GM21737 (cell line): Measurements from ENCODE around the gene CLEC14A.

Experiments used
- ATAC-seq: cut with Tn5 transposase; IDR thresholded peaks from one replicate; pipeline ENCODE4 v1.9.1; 2021; ENCODE audit warnings: mild to moderate bottlenecking, moderate library complexity; ENCODE audit not compliant: unreplicated experiment

CLEC14A gene, protein sequence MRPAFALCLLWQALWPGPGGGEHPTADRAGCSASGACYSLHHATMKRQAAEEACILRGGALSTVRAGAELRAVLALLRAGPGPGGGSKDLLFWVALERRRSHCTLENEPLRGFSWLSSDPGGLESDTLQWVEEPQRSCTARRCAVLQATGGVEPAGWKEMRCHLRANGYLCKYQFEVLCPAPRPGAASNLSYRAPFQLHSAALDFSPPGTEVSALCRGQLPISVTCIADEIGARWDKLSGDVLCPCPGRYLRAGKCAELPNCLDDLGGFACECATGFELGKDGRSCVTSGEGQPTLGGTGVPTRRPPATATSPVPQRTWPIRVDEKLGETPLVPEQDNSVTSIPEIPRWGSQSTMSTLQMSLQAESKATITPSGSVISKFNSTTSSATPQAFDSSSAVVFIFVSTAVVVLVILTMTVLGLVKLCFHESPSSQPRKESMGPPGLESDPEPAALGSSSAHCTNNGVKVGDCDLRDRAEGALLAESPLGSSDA

GRCh38 chr14:38255673-38256532 is at the start of gene CLEC14A:
TSS of gene CLEC14A (minus strand) at chr14:38256093. CDS start at chr14:38256022, 71 bp downstream.
- ATAC-seq, result no peak

GRCh38 chr14:38302966-38303365 is 47.1 kb upstream of the CLEC14A start:
- ATAC-seq, result no peak

- no peak for ATAC-seq
Observed at GRCh38 chr14:38302034-38302433, 46.1 kb upstream of the CLEC14A start.

DNA sequence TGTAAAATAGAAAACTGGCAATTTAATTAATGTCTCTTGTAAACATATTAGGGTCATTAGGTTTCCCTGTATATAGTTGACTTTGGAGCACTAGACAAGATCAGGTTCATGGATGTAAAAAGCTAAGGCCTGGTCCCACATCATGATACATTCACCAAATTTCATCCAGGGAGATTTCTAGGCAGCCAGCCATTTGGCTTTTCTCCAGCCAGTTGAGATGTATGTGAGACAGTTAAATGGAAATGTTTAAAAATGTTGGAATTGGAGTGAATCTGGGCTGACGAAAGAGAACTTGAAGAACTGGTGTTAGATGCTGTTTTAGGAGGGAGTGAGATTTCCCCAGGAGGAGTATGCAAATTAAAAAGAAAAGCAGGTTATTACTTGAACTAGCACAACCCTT is 41.8 kb upstream of the CLEC14A start:
- ATAC-seq, result no peak

- ATAC-seq, result no peak
Observed at GRCh38 chr14:38291681-38292467, 36.0 kb upstream of the CLEC14A start.

DNA sequence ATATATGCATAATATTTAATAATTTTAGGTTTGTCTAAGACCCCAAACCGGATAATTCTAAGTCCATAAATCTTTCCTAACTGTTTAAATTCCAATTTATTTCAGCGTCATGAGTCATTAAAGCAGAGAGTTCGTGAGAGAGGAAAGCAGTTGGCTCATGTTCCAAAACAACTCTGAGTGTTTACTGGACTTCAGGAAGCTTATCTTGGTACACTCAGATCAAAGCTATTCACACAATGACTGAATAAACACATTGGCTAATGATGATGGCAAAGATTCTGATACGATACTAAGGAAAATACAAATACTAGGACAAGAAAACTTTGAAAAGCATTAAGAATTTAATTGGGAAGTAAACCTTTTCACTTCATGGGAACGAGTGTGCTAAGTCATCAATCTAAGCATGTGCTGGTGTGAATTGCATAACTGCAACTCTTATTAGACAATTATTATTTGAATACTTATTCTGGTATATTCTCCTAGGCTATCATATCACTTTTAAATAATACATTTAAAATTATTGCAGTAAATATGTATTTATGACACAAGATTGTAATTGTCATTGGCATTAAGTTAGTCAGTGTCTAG is 34.8 kb upstream of the CLEC14A start:
- no peak for ATAC-seq

- ATAC-seq, result no peak
Observed at GRCh38 chr14:38286452-38286851, 30.6 kb upstream of the CLEC14A start.

- ATAC-seq, result no peak
Observed at GRCh38 chr14:38285962-38286361, 30.1 kb upstream of the CLEC14A start.

GRCh38 chr14:38282936-38283335 is 27.0 kb upstream of the CLEC14A start:
- no peak for ATAC-seq

DNA sequence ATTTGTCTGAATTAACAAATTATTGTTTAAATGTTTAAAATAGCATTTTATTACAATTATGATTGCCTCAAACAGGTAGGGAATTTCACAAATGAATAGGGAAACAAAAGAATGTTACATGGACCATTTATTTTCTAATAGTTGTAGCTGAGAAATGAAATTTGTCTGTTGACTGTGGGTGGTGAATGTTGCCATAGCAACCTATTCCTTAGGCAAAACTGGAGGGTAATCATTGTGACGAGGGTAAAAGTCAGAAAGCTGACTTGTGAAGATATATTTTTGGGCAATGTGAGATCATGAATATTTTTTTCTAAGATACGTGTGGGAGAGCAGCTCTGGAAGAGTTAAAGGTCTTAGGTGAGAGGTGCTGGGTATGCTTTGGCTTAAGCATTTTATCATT is 24.2 kb upstream of the CLEC14A start:
- no peak for ATAC-seq

GRCh38 chr14:38279572-38279971 is 23.7 kb upstream of the CLEC14A start:
- no peak for ATAC-seq

- ATAC-seq, result no peak
Observed at GRCh38 chr14:38278035-38278434, 22.1 kb upstream of the CLEC14A start.

GRCh38 chr14:38262844-38263243 is 7.0 kb upstream of the CLEC14A start:
- ATAC-seq, result no peak

DNA sequence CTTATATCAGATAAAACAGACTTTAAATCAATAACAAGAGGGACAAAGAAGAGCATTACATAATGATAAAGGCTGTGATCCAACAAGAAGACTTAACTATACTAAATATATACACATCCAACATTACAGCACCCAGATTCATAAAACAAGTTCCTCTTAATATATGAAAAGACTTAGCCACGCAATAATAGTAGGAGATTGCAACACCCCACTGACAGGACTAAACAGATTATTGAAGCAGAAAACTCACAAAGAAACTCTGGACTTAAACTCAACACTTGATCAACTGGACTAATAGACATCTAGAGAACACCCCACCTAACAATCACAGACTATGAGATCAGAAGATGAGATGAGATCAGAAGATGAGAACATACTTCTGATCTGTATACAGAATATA is 5.7 kb upstream of the CLEC14A start:
- ATAC-seq, result no peak

DNA sequence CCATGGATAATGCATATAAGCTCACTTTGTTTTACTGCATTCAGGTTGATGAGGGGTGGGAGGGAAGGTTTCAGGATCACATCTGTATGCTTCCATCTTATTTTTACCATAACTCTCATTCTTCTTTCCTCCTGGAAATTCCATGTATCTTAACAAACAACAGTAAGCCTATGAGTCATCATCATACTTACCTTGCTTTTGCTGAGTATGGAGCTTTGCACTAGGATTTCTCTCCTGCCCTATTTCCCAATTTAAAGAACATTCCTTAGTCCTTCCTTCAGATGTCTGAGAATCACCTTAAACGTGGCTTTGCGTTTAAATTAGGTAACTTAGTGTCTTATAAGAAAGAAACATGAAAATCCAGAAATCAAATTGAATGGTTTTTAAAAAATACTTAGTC is 1.6 kb upstream of the CLEC14A start:
- ATAC-seq, result no peak

- ATAC-seq, result no peak
Observed at GRCh38 chr14:38256533-38256840, 594 bp upstream of the CLEC14A start.

DNA sequence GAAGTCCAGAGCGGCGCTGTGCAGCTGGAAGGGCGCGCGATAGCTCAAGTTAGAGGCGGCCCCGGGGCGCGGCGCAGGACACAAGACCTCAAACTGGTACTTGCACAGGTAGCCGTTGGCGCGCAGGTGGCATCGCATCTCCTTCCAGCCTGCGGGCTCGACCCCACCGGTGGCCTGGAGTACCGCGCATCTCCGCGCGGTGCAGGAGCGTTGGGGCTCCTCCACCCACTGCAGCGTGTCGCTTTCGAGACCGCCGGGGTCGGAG is 553 bp downstream of the CLEC14A start:
- ATAC-seq, result no peak

DNA sequence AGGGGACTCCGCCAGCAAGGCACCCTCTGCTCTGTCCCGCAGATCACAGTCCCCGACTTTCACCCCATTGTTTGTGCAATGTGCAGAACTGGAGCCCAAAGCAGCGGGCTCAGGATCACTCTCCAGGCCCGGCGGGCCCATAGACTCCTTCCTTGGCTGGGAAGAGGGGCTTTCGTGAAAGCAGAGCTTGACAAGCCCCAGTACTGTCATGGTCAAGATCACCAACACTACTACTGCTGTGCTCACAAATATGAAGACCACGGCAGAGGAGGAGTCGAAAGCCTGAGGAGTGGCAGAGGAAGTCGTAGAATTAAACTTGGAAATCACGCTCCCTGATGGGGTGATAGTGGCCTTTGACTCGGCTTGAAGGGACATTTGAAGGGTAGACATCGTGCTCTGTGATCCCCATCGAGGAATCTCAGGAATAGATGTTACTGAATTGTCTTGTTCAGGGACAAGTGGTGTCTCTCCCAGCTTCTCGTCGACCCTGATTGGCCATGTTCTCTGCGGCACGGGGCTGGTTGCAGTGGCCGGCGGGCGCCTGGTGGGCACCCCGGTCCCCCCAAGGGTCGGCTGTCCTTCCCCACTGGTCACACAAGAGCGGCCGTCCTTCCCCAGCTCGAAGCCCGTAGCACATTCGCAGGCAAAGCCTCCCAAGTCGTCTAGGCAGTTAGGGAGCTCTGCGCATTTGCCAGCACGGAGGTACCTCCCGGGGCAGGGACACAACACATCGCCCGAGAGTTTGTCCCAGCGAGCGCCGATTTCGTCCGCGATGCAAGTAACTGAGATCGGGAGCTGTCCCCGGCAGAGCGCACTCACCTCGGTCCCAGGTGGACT is 1.1 kb downstream of the CLEC14A start:
- no peak for ATAC-seq

DNA sequence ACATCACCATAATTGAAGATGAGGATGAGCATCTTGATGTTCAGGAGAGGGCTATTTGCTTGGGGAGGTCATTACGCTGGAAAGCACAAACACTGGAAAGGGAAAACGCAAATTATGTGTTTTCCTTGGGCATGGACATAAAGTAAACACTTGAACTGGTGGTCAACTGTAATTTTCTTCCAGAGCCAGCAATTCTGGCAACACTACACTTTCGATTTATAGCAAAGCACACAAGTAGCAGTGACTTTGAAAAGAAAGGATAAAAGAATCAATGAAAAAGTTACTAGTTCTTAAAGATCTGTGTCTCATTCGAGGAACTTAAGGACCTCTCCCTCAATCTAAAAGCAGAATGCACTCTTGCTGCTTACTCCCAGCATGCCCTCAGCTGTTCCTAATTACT is 2.2 kb downstream of the CLEC14A start:
- ATAC-seq, result no peak

GRCh38 chr14:38252066-38252710 is 3.7 kb downstream of the CLEC14A start:
- no peak for ATAC-seq
